Measurements from ENCODE around the gene MIEF1. TPM values are rescaled to one million over a fixed set of nuclear protein-coding genes. Genes with fewer than 3 reads are reported as not detected.

Gene MIEF1
- total RNA-seq, 2 donors from 2014 or later: 18.8 to 36.9 TPM

GRCh38 chr22:39565414-39565944, 63.4 kb downstream of the MIEF1 start:
- TF ChIP-seq CTCF (IDR thresholded peaks at IDR 0.05): no peak
- no peaks in the 10 kb centered on the region for H3K27me3 ChIP-seq (replicated peaks; ENCODE audit: insufficient read depth)
- ATAC-seq (ENCODE audit: insufficient number of reproducible peaks, low FRiP score, low read depth): no peak

GRCh38 chr22:39567135-39567946, 65.3 kb downstream of the MIEF1 start:
- no peak overlapping the region for H3K4me3 ChIP-seq
- H3K4me1 ChIP-seq (ENCODE audit: control insufficient read depth in 1 of 2, low read depth in 2 of 2): no peaks in the 10 kb centered on the region
- no peaks in the 10 kb centered on the region for H3K27me3 ChIP-seq (replicated peaks; ENCODE audit: insufficient read depth)
- H3K36me3 ChIP-seq: no peaks in the 10 kb centered on the region
- ATAC-seq (ENCODE audit: insufficient number of reproducible peaks, low FRiP score, low read depth) (no peak), DNase-seq (ENCODE audit: low spot score) (no peak)
- no peak overlapping the region for H3K27ac ChIP-seq
- H3K9me3 ChIP-seq: no peaks in the 10 kb centered on the region
- no peak for TF ChIP-seq CTCF (IDR thresholded peaks at IDR 0.05)

More at GRCh38 chr22:39565414-39565944, 63.4 kb downstream of the MIEF1 start:
- Histone ChIP-seq H3K27ac (no peak overlapping the region), H3K9me3 (no peaks in the 10 kb centered on the region), H3K36me3 (no peaks in the 10 kb centered on the region), H3K4me1 (ENCODE audit: control insufficient read depth in 1 of 2, low read depth in 2 of 2) (no peaks in the 10 kb centered on the region), H3K4me3 (no peak overlapping the region)
- no peak for DNase-seq (ENCODE audit: low spot score)

Other genes starting within 250 kb of the MIEF1 start
- gene RPL3, start 182.7 kb upstream of the MIEF1 start, total RNA-seq: 1,000 to 10,000 TPM in 1 of 2 donors, 100 to 1,000 TPM in 1; 908 to 1,235 TPM
- 10 to 100 TPM in 1 of 2 donors, 1 to 10 TPM in 1; 9.1 to 12.9 TPM for gene SYNGR1, start 152.3 kb upstream of the MIEF1 start, total RNA-seq
- gene TAB1, start 102.5 kb upstream of the MIEF1 start, total RNA-seq: 10 to 100 TPM; 14.5 to 21.4 TPM
- gene MGAT3, start 45.3 kb upstream of the MIEF1 start, total RNA-seq: 1 to 10 TPM; 1.1 to 3.2 TPM
- gene ATF4, start 18.3 kb downstream of the MIEF1 start, total RNA-seq: 100 to 1,000 TPM; 301 to 320 TPM
- 10 to 100 TPM; 77.7 to 89.6 TPM for gene RPS19BP1, start 30.5 kb downstream of the MIEF1 start, total RNA-seq
- under 1 TPM; 0.14 to 0.21 TPM for gene CACNA1I, start 68.5 kb downstream of the MIEF1 start, total RNA-seq

Data from thoracic aorta (tissue), 2 donors.